K562 (cell line): ENCODE data around the gene TEX51.

Experiments used
- CHCHD3 ChIP-seq: fragments of 250-450 bp; sonication (Bioruptor Pico); IDR thresholded peaks from 2 replicates; pipeline ENCODE4 v2.1.2; 2022; ENCODE audit warnings: mild to moderate bottlenecking
- EP300 ChIP-seq: IDR thresholded peaks from 2 replicates; pipeline ENCODE4 v1.6.1; 2012; ENCODE audit warnings: low read length, improper control_type of control experiment
- HNRNPL ChIP-seq: fragments of 200-400 bp; formaldehyde crosslinking; IDR thresholded peaks from 2 replicates; pipeline ENCODE4 v1.6.1; 2017; ENCODE audit warnings: low read depth, mild to moderate bottlenecking, low read length
- HNRNPUL1 ChIP-seq: fragments of 200-400 bp; formaldehyde crosslinking; IDR thresholded peaks from 2 replicates; pipeline ENCODE4 v1.6.1; 2017; ENCODE audit warnings: low read length
- KLF1 ChIP-seq: fragments of 450-650 bp; IDR thresholded peaks from 2 replicates; pipeline ENCODE4 v1.6.1; 2016; ENCODE audit warnings: missing genetic modification characterization, missing compliant biosample characterization
- PCBP1 ChIP-seq: fragments of 200-400 bp; formaldehyde crosslinking; IDR thresholded peaks from 2 replicates; pipeline ENCODE4 v1.6.1; 2018; ENCODE audit warnings: mild to moderate bottlenecking, low read depth, low read length; ENCODE audit not compliant: poor library complexity, severe bottlenecking
- RBM22 ChIP-seq: fragments of 200-400 bp; formaldehyde crosslinking; IDR thresholded peaks from 2 replicates; pipeline ENCODE4 v1.6.1; 2018; ENCODE audit warnings: low read length, low read depth; ENCODE audit not compliant: poor library complexity, severe bottlenecking
- SP1 ChIP-seq: sonication (generic); formaldehyde crosslinking; IDR thresholded peaks from 2 replicates; pipeline ENCODE4 v1.8.1; 2022; ENCODE audit warnings: mild to moderate bottlenecking, missing genetic modification reagents
- TAF1 ChIP-seq: IDR thresholded peaks from 2 replicates; pipeline ENCODE4 v1.6.1; 2011; ENCODE audit warnings: mild to moderate bottlenecking, low read length, moderate library complexity; ENCODE audit not compliant: insufficient read depth, control insufficient read depth, severe bottlenecking; ENCODE audit errors: extremely low read depth
- U2AF2 ChIP-seq: fragments of 200-400 bp; formaldehyde crosslinking; optimal IDR thresholded peaks from 2 replicates; pipeline ENCODE3; 2017; ENCODE audit warnings: low read depth, mild to moderate bottlenecking, low read length
- ZNF57 ChIP-seq: fragments of 450-650 bp; formaldehyde crosslinking; IDR thresholded peaks from 2 replicates; pipeline ENCODE4 v1.4.0; 2020; ENCODE audit warnings: mild to moderate bottlenecking, moderate library complexity
- ZZZ3 ChIP-seq: fragments of 450-650 bp; IDR thresholded peaks from 2 replicates; pipeline ENCODE4 v1.6.1; 2016; ENCODE audit warnings: antibody characterized with exemption, mild to moderate bottlenecking, moderate library complexity
- TF ChIP-seq, protein P1 (sequence below): fragments of 250-450 bp; sonication (Bioruptor Pico); IDR thresholded peaks from 2 replicates; pipeline ENCODE4 v1.8.0; 2022; ENCODE audit warnings: moderate library complexity, mild to moderate bottlenecking, inconsistent platforms
- TF ChIP-seq, protein P2 (sequence below), 3 experiments: IDR thresholded peaks in 2 of 3; conservative IDR thresholded peaks in 1 of 3; 2 replicates each; pipeline ENCODE4 v1.5.1; 2011 to 2012; ENCODE audit warnings: low read length in 3 of 3, mild to moderate bottlenecking in 3 of 3, control low read depth in 2 of 3, improper control_type of control experiment in 1 of 3, inconsistent platforms in 1 of 3, low read depth in 1 of 3, mixed read lengths in 1 of 3, moderate library complexity in 1 of 3; ENCODE audit not compliant: insufficient read depth in 2 of 3

DNA sequence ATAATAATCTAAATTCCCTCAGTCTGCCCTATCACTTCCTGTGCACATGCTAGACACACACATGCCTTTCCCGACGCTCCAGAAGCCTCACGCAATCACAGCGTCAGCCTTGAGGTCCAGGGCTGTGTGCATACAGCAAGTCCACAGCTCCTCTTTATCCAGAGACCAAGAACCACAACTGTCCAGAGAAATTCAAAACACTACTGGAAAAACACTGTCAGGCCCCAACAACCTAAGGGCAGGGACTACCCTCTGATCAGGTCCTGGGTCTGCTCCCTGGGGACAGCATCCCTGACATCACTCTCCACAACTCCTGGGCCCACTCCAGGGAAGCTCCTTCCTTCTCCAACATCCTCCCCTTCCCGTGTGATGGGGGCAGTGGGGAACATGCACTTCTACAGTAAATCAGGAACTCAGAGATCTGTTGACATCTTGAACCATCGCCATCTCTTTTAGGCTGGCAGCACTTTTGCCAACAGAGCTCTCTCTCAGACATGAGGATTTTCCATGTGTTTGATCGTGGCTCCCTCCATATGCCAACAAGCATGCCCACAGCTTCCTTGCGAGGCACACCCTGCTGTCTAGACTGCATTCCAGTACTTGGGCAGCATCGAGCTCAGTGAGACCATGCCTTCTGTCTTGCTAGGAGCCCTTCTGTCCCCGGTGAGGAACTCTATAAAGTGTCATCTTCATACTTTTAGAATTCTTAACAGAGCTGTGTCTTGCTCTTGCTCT, 15.4 kb downstream of the TEX51 start:
- no peak for TF ChIP-seq SP1 (CRISPR knock-in tag)
- no peak for TF ChIP-seq PCBP1
- TF ChIP-seq, protein P1, sequence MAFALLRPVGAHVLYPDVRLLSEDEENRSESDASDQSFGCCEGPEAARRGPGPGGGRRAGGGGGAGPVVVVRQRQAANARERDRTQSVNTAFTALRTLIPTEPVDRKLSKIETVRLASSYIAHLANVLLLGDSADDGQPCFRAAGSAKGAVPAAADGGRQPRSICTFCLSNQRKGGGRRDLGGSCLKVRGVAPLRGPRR (CRISPR knock-in tag): no peak
- no peak for TF ChIP-seq KLF1 (tag)
- TF ChIP-seq EP300: no peak
- TF ChIP-seq ZZZ3: no peak
- no peak for TF ChIP-seq CHCHD3 (CRISPR knock-in tag)
- TF ChIP-seq RBM22: no peak
- TF ChIP-seq ZNF57: no peak
- no peak for TF ChIP-seq TAF1
- TF ChIP-seq, protein P2, sequence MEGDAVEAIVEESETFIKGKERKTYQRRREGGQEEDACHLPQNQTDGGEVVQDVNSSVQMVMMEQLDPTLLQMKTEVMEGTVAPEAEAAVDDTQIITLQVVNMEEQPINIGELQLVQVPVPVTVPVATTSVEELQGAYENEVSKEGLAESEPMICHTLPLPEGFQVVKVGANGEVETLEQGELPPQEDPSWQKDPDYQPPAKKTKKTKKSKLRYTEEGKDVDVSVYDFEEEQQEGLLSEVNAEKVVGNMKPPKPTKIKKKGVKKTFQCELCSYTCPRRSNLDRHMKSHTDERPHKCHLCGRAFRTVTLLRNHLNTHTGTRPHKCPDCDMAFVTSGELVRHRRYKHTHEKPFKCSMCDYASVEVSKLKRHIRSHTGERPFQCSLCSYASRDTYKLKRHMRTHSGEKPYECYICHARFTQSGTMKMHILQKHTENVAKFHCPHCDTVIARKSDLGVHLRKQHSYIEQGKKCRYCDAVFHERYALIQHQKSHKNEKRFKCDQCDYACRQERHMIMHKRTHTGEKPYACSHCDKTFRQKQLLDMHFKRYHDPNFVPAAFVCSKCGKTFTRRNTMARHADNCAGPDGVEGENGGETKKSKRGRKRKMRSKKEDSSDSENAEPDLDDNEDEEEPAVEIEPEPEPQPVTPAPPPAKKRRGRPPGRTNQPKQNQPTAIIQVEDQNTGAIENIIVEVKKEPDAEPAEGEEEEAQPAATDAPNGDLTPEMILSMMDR (IDR thresholded peaks at IDR 0.05 in 2 of 3, conservative IDR thresholded peaks at IDR 0.05 in 1 of 3; ENCODE audit: insufficient read depth in 2 of 3, low read depth in 1 of 3, low read length in 3 of 3): no peak
- no peak for TF ChIP-seq HNRNPUL1
- no peak for TF ChIP-seq U2AF2
- no peak for TF ChIP-seq HNRNPL
